NB4 (cell line): ENCODE measurements around the gene E2F3.

Source experiments
- CTCF ChIP-seq: IDR thresholded peaks from one replicate; pipeline ENCODE4 v1.5.1; 2012; ENCODE audit warnings: low read depth, low read length
- MAX ChIP-seq: IDR thresholded peaks from 2 replicates; pipeline ENCODE4 v1.6.1; 2011; ENCODE audit warnings: low read depth, low read length
- MYC ChIP-seq: IDR thresholded peaks from 2 replicates; pipeline ENCODE4 v1.6.1; 2011; ENCODE audit warnings: low read depth, low read length

GRCh38 chr6:20468209-20468608, 66.5 kb downstream of the E2F3 start:
- TF ChIP-seq MYC (no peak), CTCF (no peak), MAX (no peak)
